GOT3 (cell line): ENCODE data around the gene NOTUM.

Experiments
- DNase-seq: peaks from one replicate; lab custom pipeline; 2025; ENCODE audit warnings: mixed read lengths; lab: John Stamatoyannopoulos, UW

Gene NOTUM

GRCh38 chr17:81961087-81961511 lies at the start of gene NOTUM:
Gene NOTUM (minus strand): TSS chr17:81961187. CDS start chr17:81960909, 278 bp downstream.
- no peak for DNase-seq

DNA sequence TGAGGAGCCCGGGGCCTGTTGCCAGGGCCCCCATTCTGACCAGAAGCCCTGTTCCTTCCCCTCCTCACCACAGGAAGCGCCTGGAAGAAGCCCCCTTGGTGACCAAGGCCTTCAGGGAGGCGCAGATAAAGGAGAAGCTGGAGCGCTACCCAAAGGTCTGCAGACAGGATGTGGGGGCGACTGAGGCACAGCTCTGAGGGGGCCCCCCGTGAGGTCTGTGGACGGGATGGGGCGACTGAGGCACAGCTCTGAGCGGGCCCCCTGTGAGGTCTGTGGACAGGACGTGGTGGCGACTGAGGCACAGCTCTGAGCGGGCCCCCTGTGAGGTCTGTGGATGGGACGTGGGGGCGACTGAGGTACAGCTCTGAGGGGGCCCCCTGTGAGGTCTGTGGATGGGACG lies 48.4 kb upstream of the NOTUM start:
- DNase-seq, result no peak

DNA sequence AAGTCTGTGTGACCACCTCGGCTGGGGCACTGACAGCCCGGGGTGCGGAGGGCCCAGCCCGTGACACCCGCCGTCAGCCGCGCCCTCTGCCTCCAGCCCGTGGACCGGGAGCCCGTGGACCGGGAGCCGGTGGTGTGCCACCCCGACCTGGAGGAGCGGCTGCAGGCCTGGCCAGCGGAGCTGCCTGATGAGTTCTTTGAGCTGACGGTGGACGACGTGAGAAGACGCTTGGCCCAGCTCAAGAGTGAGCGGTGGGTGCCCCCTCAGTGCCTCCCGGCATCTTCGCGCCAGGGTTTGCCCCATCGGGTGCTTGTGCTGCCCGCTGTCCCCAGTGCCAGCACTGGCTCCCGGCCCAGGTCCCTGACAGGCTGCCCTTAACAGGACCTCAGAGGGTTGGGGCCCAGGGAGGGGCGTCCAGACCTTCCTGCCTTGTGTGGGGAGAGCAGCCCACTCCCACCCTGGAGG lies 48.0 kb upstream of the NOTUM start:
- DNase-seq, result no peak

DNA sequence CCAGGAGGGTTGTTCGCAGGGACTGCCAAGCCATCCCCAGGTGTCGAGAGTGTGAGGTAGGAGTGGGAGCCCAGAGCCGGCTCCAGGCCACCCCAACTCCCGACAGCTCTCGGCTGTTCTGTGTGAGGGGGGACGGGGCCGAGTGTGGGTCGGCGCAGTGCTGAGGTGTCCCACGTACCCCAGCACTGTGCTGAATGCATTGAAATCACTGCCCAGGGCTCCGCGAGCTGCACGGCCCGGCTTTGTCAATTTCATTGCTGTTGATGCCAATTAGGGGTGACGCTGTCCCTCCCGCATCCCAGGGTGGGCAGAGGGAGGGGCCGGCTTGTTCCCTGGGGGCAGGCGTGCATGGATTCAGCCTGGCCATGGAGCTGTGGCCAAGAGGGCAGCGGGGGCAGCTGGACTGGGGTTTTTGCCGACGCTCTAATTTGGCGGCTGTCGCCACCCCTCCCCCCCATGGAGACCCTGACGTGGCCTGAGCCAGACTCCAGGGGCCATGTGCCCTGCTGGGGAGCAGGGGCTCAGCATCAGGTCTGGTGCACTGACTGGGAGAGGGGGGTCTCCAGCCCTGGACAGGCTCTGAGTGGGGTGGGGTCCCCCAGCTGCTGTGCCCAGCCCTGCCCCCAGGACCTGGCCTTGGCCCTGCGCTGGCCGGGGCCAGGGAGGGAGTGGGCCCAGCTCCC lies 47.4 kb upstream of the NOTUM start:
- no peak for DNase-seq

DNA sequence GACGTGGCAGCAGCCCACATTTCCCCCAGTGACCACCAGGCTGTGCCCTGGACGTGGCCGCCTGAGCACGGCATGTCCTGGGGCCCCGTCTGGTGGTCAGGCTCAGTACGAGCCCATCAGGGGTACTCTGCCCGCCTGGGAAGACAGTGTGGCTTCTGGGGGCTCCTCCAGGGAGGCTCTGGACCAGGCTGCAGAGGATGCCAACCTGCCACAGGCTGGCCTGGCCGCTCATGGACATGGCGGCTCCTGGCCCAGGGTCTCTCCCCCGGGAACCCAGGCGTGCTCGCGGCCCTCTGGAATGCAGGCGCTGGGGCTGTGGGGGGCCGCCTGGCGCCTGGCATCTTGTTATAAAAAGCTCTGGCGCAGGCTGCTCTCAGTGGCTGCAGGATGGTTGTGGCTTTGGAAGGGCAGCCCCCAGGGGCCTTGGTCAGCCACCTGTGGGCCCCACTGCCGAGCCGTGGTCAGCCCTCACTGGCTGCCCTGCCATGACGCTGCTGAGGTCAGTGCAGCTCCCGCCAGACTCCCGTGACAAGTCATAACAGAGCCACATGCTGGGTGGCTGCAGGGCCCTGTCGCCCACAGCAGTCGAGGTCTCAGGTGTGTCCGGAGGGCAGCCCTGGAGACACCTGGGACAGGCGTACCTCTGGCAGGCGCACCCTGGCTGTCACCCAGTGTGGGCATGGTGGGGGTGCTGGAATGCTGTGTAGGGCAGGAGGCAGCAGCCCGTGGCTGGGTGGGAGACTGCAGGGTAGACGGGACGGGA lies 46.7 kb upstream of the NOTUM start:
- no peak for DNase-seq

- no peak for DNase-seq
Observed at GRCh38 chr17:82007228-82007494, 46.2 kb upstream of the NOTUM start.

DNA sequence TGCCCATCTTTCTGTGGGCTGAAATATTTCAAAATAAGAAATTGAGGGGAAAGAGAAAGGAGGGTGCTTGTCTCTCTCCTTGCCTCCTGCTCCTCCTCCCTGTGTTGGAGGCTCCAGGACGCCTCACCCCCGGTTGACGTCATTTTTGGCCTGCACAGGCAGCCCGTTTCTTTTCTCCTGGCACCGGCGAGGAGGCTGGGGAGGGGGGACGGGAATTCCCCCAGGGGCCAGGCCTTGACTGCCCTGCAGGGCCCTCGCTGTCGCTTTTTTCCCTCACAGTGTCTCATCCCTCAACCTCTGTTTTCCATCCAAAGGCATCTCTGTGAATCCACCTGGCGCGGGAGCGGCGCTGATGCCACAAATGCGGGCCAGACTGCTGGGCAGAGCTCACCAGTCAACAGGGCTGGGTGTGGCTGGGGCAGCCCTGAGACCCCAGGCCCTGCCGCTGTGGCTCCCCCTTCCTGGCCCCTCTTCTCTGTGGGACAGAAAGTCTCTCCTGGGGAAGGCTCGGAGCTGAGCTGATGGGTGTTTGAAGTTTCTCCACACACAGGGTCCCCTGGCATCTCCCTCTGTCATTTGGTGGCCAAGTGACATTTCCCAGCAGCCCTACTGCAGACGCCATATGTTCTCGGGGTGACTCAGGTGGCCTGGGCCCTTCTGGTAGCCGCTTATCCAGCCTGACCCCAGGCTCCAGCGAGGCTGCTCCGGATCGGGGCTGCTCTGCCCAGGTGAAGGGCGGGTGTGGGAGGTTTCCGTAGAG lies 45.7 kb upstream of the NOTUM start:
- DNase-seq, result no peak

GRCh38 chr17:82005701-82006348 lies 44.8 kb upstream of the NOTUM start:
- DNase-seq, result no peak

- no peak for DNase-seq
Observed at GRCh38 chr17:82004517-82005455, 43.8 kb upstream of the NOTUM start.

- peak; percentile 83 for DNase-seq
Observed at GRCh38 chr17:82003411-82004381, 42.7 kb upstream of the NOTUM start.

DNA sequence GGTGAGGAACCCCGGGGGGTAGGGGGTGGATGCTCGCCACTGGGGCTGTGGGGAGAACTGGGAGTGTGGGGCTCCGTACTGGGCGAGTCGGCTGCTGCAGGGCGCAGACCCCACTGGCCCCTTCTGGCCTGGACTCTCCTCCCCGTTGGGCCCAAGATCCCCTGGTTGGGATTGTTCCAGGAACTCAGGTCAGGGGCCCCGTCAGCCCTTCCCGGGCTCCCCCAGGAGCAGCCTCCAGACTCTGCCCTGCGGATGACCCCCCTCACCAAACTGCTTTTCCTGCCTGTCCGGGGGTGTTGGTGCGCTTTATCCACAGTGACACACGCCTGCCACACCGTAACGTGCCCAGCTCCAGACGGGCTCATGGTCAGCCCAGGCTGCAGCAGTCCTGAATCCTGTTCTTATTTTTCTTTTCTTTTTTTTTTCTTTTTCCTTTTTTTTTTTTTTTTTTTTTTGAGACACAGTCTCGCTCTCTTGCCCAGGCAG lies 40.6 kb upstream of the NOTUM start:
- no peak for DNase-seq

DNA sequence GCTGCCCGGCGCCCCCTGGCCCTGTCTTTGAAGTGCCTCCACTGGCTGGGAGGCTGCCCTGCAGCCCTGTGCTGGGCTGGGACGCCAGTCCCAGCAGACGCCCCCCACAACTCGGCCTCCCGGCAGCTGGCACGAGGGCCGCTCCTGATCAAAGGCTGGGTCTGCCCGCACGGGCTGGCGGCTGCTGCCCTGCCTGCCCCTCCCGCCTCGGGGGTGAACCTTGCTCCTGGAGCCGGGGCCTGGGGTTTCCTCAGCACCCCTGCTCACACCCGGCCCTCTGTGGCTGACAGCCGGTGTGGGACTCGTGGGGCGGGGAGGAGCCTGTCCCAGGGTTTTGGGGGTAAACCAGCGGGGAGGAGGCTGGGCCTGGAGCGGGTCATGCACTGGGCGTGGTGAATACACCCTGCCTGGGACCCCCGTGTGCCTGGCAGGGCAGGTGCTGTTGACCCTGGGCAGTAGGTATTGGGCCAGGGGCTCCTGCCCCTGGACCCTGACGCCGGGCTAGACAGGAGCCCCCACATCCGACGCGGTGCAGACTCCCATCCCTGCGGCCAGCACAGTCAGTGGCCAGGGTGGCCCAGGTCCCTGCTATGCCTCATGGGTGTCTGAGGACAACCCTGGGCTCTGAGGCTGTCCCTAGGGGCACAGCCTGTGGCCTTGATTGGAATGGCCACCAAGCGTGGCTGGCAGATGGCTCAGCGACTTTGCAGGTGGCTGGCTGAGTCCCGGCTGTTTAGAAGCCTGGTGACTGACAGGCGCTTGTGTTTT lies 40.0 kb upstream of the NOTUM start:
- DNase-seq, result no peak

DNA sequence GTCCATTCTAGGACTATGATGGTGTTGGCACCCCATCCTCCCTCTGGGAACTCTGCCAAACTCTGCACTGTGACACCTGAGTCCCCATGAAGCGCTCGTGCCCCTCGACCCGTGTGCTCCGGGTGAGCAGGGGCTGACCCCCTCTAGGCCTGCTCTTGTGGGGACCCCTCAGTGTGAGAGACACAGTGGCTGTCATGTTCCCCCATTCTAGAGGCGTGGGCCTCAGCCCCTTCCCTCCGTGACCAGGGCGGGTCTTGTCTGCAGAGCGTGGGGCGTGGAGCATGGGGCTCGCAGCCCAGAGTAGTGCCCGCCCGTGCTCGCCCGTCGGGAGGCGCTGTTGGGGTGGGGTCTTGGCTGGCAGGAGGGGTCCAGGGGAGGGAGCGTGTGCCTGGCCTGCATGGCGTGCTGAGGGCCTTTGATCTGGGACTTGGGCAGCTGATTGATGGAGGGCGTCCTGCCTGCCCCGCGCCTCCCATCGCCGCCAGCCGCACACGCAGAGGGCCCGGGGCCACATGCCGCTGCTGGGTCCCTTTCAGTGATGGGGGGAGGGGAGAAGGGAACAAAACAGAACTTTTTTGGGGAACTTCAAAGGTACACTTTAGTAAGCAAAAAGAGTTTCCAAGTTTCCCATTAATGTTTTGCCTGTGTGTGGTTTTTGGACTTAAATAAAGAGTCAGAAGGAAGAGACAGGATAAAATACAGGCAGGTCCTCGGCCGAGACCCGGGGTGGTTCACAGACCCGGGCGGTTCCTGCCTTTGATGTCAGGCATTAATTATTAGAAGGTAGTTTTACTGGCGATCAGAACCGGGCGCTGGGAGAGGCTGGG lies 39.2 kb upstream of the NOTUM start:
- DNase-seq, result no peak

DNA sequence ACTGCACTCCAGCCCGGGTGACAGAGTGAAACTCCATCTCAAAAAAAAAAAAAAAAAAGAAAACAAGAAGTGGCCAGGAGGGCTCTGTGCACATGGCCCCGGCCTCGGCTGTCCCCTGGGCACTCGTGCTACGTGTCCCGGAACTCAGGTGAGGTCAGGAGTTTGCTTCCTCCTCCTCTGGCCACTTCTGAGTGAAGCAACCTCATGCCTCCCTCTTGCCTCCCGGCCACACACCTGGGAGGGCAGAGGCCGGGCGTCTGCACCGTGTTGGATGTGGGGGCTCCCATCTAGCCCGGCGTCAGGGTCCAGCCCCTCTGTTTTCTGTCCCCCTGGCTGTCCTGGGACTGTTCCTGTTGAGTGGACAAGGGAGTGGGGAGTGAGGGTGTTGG lies 38.6 kb upstream of the NOTUM start:
- no peak for DNase-seq

GRCh38 chr17:81998691-81999438 lies 37.9 kb upstream of the NOTUM start:
- no peak for DNase-seq

DNA sequence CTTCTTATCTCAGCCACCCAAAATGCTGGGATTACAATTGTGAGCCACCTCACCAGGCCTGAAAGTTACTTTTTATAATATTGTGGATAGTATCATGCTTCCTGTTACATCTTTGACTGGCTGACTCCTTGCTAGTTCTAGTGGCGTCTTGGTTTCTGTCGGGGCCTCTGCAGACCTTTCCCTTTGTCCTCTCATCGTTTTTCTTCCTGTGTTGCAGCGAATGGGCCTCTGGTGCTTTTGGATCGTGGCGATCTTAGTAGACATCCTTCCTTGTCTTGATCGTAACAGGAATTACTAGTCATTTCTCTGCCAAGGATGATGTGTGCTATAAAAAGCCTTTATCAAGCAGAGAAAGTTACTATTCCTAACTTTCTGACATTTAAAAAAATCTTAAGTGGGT lies 37.2 kb upstream of the NOTUM start:
- no peak for DNase-seq

DNA sequence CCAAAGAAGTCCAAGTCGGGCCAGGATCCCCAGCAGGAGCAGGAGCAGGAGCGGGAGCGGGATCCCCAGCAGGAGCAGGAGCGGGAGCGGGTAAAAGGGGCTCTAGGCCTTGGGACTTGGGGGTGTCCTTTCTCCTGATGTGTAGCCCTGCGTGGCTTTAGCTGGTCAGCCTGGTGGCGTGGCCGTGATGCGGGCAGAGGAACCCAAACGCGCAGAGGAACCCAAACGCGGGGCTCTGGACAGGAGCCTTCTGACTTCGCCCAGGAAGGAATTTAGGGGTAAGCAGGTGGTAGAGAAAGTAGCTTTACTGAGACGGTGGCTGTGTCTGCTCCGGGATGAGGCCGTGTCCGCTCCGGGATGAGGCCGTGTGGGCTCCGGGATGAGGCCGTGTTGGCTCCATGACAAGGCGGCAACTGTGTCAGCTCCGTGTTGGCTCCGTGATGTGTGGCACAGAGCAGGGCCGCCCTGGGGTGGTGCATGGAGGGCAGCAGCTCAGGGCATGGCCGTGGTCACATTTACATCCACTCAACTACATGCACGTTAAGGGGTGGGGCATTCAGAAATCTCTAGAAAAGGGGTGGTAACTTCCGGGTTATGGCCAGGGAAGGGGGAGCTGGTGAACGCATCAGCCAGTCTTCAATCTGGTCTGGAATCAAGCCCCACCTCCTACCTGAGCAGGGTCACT lies 35.9 kb upstream of the NOTUM start:
- DNase-seq, result no peak
